Activated CD4-positive, alpha-beta T cell treated with anti-CD3 and anti-CD28 coated beads for 1 hour (primary cell): ENCODE data around the gene ARHGAP6.

Experiments used
- DNase-seq: peaks from one replicate; pipeline ENCODE4 v3.0.0-alpha.2; 2020

Gene ARHGAP6

GRCh38 chrX:11458170-11458569 is 207.6 kb downstream of the ARHGAP6 start:
- DNase-seq, result no peak

- DNase-seq, result no peak
Measured at GRCh38 chrX:11451151-11451550, 214.6 kb downstream of the ARHGAP6 start.

- DNase-seq, result no peak
Measured at GRCh38 chrX:11450354-11450753, 215.4 kb downstream of the ARHGAP6 start.

GRCh38 chrX:11449613-11450012 is 216.1 kb downstream of the ARHGAP6 start:
- DNase-seq, result no peak

GRCh38 chrX:11447418-11447817 is 218.3 kb downstream of the ARHGAP6 start:
- no peak for DNase-seq

GRCh38 chrX:11446949-11447348 is 218.8 kb downstream of the ARHGAP6 start:
- no peak for DNase-seq

- DNase-seq, result no peak
Measured at GRCh38 chrX:11446336-11446735, 219.4 kb downstream of the ARHGAP6 start.

- no peak for DNase-seq
Measured at GRCh38 chrX:11445540-11445939, 220.2 kb downstream of the ARHGAP6 start.

GRCh38 chrX:11444052-11444451 is 221.7 kb downstream of the ARHGAP6 start:
- DNase-seq, result no peak

GRCh38 chrX:11439846-11440245 is 225.9 kb downstream of the ARHGAP6 start:
- no peak for DNase-seq

- DNase-seq, result no peak
Measured at GRCh38 chrX:11438767-11439166, 227.0 kb downstream of the ARHGAP6 start.

GRCh38 chrX:11438380-11438723 is 227.4 kb downstream of the ARHGAP6 start:
- DNase-seq, result no peak

GRCh38 chrX:11437642-11438379 is 227.9 kb downstream of the ARHGAP6 start:
- DNase-seq, result no peak

GRCh38 chrX:11435568-11435967 is 230.2 kb downstream of the ARHGAP6 start:
- DNase-seq, result no peak

GRCh38 chrX:11434607-11435006 is 231.1 kb downstream of the ARHGAP6 start:
- DNase-seq, result no peak

- DNase-seq, result no peak
Measured at GRCh38 chrX:11431786-11432185, 233.9 kb downstream of the ARHGAP6 start.

- no peak for DNase-seq
Measured at GRCh38 chrX:11430271-11430670, 235.4 kb downstream of the ARHGAP6 start.

GRCh38 chrX:11429538-11430085 is 236.1 kb downstream of the ARHGAP6 start:
- no peak for DNase-seq

GRCh38 chrX:11427453-11428071 is 238.2 kb downstream of the ARHGAP6 start:
- DNase-seq, result no peak

- DNase-seq, result no peak
Measured at GRCh38 chrX:11426712-11427452, 238.8 kb downstream of the ARHGAP6 start.

- no peak for DNase-seq
Measured at GRCh38 chrX:11424903-11425674, 240.6 kb downstream of the ARHGAP6 start.

- DNase-seq, result no peak
Measured at GRCh38 chrX:11423949-11424348, 241.8 kb downstream of the ARHGAP6 start.

- DNase-seq, result no peak
Measured at GRCh38 chrX:11423362-11423818, 242.3 kb downstream of the ARHGAP6 start.
